GM21381 (cell line): ENCODE data around the gene KCNQ5.

ENCODE experiments used
- ATAC-seq: cut with Tn5 transposase; IDR thresholded peaks from one replicate; pipeline ENCODE4 v1.9.1; 2021; ENCODE audit warnings: mild to moderate bottlenecking, moderate library complexity; ENCODE audit not compliant: unreplicated experiment

The KCNQ5 gene

DNA sequence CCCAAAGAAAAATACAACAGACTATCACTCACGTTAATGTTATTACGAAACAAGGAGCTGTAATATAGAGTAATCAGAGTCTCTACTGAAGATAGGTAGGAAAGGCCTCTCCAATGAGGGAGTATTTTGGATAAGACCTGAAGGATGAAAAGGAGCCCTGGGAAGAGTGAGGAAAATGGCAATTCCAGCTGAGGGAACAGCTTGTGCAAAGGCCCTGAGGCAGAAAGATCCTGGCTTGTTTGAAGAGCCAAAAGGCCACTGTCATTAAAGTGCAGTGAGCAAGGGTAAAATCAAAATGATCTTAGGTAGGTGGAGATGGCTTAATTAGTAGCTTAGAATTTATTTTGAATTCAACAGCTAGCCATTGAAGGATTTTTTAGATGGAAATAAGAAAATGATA lies 464.9 kb downstream of the KCNQ5 start:
- ATAC-seq = no peak

DNA sequence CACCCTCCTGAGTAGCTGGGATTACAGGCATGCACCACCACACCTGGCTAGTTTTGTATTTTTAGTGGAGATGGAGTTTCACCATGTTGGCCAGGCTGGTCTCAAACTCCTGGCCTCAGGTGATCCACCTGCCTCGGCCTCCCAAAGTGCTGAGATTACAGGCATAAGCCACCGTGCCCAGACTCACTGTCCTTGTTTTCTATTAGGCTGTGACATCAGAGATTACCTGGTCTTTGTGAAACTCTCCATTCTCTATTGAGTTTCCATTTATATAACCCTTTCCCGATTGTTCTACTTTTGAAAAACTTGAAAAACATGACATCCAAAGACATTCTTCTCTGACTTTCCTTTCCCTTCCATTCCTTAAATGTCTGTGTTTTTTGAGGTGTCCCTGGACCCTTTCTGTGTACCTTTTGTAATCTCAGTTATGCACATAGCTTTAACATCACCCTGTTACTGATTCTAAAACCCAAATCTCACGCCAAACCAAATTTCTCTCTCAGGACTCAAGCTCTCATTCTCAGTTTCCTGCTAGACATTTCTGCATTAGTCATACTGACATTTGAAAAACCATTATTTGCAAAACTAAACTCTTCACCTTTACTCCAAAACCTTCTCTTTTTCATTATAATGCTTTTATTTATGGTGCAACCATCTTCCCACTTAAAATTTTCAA lies 466.4 kb downstream of the KCNQ5 start:
- peak; percentile 77 for ATAC-seq

DNA sequence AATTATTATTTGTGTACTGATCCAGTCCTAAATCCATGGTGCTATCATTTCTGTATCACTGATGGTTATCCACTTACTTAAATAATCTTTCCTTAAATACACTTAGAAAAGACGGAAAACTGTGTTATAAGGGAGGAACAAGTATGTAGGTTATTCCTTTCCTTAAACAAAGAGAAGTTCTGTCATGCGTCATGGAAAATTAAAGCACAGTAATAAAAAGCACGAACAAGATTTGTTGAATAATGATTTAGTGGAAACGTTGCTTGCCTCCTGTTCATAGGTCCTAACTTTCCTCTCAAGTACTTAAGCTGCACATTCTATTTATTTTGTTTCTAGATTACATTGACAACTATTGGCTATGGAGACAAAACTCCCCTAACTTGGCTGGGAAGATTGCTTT lies 483.1 kb downstream of the KCNQ5 start:
- ATAC-seq = no peak

DNA sequence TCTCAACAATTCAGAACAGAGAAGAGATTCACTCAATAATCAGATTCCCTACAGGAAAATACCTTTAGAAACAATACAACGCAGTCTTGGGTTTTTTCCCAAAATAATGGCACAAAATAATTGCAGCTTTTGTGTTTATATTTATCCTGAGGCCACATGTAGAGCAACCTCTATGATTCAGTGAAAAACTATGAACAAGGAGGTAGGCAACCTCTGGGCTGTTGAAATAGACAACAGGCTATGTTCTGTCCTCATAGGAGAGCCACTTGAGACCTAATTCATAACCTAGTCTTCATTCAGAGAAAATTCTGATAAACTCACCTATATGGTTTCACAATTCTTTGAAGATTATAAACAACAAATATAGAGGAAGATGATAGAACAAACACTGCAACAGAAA lies 485.2 kb downstream of the KCNQ5 start:
- no peak for ATAC-seq

DNA sequence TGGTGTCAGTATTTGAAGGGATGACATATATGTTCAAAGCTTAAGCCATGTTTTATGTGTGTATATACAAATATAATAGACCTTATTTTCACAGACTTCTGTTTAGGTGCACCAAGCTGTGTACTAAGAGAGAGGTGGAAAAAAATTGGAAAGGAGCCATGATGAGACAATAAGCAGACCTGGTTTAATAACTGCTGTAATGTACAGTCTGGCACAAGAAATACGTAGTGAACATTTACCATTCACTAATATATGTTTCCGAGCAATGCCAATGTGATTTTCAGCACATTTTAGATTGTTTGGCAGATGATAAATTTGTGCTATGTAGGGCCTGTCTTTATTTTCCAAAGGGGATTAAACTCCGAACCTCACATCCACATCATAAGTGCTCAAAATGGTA lies 487.1 kb downstream of the KCNQ5 start:
- ATAC-seq = no peak

DNA sequence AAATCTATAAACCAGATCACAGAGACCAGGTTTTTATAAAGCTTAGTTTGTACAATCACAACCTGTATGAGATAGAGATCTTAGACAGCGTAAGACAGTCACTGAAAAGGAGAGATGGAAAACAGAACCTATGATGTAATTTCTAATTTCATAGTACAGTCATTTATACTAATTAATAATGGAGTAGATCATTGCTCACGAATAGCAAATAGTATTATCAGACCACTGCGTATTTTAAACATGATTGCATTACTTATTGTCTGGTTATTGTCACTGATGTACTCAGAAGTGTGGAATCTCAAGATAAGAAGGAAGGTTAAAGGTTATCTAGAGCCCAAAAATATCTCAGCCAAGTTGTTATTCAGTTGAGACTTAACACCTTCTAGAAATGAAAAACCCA lies 487.8 kb downstream of the KCNQ5 start:
- no peak for ATAC-seq

DNA sequence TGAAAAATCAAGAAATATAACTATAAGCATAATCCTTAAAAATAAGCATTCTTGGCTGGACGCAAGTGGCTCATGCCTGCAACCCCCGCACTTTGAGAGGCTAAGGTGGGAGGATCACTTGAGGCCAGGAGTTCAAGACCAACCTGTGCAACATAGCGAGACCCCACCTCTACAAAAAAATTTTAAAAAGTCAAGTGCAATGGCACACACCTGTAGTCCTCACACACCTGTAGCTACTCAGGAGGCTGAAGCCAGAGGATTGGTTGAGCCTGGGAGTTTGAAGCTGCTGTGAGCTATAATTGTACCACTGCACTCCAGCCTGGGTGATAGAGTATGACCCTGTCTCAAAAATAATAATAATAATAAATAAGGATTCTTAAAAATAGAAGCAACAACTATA lies 494.5 kb downstream of the KCNQ5 start:
- no peak for ATAC-seq

DNA sequence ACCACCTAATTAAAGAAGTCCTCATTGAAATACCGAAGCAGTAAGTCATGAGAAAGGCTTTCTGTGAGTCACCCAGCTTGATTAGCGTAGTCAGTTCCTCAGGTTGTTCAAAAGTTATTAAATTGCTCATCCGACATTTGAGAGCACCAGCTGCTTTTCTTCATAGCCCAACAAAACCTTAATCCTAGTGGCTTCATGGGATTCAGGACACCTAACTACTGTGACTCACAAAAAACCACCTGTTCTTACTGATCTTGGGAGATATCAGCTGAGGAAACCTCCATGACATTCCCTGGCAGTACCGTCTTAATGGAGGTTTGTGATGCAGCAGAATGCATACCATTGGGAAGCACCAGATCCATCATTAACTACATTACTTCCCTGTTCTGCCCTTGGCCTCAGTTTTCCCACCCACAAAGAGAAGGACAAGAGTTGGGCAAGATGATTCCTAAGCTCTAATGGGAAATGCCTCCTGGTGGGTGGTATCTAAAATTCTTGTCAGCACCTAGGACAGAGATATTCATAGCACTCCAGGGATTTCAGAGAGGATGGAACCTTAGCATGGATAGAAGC lies 499.6 kb downstream of the KCNQ5 start:
- no peak for ATAC-seq

DNA sequence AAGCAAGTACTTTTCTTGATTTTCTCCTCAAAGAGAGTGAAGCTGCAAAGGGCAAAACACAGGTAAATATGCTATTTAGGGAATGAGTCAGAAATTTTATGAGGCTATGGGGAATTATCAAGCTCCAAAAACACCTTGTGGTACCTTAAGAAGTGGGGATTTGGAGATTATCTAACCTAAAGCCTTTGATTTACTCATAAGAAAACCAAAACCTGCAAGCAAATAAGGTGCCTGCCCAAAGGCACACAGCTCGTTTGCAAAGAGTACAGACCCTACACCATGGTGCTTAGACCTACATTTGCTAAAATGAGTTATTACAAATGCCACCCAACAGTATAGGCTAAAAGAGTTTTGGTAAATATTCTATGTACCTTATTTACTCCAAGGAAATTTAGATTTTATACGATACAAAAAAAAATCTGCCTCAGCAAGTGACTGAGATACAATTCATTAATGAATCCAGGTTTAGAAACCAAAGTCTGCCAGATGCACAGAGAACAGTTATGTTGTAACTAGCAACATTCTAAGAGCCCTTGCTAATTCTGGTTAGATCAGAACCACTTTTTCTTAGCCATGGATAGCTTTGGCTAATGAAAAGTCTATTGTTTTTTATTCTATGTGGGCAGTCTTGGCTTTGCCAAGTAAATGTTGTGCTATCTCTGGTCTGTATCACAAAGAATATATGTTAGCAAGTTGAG lies 501.9 kb downstream of the KCNQ5 start:
- ATAC-seq = peak; percentile 83

DNA sequence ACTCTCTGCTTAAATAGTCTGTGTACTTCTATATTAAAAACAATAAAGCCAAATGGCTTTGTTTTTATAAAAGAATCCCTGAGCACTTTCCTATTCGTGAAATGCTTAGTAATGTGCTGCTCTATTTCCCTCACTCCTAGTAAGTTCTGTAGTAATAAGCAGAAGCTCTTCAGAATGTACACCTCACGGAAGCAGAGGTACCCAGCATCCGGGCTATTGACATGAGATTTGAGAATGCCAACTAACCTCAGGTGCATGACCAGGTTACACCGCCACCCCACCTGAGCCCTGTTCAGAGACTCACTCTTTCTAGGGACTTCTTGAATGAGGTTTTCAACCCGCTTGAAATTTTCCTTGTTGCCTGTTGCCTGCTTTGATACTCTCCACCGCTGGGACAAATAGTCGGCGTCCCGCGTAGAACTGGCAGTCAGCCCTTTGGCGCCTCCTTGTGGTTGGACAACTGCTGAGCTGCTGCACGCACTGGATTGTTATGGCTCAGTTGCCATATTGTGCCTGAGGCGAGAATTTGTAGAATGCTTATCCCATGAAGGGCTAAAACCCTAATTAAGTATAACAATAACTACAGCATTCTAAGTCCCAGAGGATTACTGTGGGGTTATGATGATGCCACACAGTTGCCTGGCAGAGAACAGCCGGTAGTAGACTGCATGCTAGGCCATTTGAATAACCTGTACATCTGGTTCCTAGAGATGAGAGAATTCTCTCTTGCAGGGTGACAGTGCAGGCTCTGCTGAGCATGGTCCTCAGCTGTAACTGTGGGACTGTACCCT lies 508.0 kb downstream of the KCNQ5 start:
- ATAC-seq = peak; percentile 87

DNA sequence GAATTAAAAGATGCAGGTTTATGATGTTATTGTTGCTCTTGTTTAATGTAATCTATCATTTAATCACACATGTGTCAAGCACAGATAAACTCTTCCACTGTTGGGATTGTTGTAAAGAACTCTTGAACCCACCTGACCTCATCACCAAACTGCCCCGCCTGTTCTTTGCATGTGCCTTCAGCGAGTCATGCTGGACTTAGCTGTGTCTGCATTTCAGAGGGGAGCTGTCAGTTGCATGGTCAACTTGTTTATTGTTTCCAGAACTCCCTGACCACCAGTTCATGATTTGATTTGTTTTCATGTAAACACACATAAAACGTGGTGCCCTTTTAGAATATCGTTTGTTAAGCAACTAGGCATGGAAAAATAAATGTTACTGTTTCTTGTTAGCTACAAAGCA lies 509.8 kb downstream of the KCNQ5 start:
- ATAC-seq = no peak

DNA sequence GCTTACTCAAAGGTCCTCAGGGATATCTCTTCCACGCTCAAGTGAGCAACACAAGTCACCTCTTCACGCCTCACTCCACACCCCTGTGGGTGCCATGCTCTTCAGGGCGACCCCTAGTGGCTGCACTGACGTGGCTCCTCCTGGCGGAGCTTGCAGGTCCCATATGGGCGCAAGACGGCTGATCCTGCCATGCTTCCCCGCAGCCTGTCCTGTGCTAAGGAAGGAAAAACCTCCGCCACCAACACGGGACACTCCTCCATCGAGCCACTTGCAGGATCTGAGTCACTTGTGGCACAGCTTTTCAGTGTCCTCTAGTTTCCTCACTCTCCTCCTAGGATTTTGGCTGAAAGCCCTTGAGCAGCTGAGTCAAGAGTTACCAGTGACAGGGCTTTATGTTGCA lies 512.7 kb downstream of the KCNQ5 start:
- no peak for ATAC-seq

DNA sequence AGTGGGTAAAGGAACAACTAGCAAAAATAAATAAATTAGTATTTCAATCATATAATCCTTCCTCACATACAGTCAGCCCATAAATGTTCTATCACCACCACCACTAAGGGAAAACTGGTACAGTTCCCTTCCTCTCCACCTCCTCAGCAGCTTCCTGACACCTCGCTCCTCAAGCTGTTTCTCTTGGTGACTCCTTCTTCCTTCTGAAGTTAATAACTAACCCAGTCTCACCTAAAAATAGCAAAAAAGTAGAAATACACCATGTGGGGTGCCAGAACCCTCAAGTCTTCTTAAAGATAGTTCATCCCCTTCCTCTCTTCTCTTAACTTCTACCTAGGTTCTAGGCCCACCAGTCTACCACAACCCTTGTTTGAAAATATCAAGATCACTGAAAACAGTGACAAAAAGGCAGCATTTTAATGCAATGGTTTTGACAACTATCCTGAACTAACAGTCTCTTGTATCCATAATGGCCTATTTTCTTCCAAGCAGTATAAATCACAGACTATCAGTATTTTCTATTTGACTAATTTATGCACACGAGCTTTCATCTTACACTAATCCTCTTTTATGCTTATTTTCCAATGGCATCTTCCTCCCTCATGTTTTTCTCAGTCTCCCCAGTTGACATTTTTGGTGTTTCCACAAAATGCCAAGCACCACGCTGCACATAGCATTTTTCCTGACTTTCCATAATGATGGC lies 518.0 kb downstream of the KCNQ5 start:
- peak; percentile 68 for ATAC-seq

DNA sequence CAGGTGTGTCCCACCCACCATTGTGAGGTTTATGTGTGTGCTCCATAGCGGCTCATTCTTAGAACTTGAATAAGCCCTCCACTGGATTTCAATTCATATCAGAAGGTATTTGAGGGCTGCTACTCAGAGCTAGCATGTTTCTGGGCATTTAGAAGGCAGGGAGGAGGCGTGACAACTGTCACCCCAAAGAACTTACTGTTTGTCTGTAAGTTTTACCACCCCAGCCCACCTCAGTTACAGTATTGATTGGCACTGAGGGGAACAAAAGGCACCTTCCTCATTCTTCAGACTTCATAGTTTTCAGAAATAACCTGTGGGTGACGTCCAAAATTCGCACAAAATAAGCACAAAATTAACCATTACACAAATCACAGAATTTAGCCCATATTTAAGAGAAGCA lies 521.7 kb downstream of the KCNQ5 start:
- ATAC-seq = no peak

DNA sequence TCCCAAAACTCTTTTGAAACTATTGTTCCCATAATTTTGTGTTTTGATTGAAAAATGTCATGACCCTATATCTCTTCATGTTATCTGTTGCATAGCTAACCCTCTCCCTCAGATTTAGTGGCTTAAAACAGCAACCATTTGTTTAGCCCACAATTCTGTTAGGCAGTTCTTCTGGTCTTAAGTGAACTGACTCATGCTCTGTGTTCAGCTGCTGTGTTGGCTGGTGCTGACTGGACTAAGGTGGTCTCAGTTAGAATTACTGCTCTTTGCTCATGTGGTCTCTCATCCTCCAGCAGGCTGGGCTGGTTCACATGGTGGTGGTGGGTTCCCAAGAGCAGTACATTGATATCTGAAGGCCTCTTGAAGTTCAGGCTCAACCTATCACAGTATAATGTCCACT lies 522.7 kb downstream of the KCNQ5 start:
- ATAC-seq = no peak

DNA sequence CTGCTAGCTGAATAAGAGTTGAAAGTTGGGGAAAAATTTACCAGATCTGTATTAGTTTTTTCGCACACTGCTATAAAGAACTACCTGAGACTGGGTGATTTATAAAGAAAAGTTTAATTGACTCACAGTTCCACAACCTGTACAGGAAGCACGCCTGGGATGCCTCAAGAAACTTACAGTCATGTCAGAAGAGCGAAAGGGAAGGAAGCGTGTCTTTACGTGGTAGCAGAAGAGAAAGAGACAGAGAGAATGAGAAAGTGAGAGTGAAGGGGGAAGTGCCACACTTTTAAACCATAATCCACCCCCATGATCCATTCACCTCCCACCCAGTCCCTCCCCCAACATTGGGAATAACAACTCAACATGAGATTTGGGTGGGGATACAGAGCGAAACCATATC lies 523.8 kb downstream of the KCNQ5 start:
- ATAC-seq = no peak

DNA sequence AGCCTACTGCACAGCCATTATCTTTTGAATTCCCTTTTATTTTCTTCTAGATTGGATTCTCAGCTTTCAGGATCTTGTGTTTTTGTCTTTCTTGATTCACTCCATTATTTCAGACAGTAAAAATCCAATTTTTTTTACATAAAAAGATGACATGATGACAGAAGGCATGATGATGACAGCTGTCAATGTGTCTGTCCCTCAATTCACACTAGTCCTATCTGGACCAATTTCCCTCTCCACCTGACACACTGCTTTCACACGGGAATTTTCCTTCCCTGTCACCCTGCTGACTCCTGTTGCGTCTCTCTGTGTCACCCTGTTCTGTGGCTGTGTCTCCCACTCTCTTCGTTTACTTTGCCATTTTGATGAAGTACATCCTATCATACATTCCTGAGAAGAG lies 529.9 kb downstream of the KCNQ5 start:
- no peak for ATAC-seq

DNA sequence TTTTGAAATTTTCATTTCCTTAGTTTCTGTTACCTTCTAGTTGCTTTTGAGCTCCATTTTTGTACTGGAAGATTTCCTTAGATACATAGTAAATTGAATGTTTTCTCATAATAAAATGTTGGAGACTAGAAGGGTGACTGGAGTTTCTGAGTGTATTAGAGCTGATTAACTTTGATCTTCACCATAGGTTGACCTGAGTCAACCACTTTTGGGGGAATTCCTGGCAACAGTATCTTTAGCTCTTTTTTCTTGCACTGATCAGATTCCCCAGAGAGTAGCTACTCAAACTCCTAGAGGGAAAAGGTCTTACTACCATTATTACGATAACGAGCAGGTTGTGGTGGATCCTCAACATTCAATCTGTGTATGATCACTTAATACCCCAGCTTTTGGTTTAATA lies 530.7 kb downstream of the KCNQ5 start:
- ATAC-seq = no peak

DNA sequence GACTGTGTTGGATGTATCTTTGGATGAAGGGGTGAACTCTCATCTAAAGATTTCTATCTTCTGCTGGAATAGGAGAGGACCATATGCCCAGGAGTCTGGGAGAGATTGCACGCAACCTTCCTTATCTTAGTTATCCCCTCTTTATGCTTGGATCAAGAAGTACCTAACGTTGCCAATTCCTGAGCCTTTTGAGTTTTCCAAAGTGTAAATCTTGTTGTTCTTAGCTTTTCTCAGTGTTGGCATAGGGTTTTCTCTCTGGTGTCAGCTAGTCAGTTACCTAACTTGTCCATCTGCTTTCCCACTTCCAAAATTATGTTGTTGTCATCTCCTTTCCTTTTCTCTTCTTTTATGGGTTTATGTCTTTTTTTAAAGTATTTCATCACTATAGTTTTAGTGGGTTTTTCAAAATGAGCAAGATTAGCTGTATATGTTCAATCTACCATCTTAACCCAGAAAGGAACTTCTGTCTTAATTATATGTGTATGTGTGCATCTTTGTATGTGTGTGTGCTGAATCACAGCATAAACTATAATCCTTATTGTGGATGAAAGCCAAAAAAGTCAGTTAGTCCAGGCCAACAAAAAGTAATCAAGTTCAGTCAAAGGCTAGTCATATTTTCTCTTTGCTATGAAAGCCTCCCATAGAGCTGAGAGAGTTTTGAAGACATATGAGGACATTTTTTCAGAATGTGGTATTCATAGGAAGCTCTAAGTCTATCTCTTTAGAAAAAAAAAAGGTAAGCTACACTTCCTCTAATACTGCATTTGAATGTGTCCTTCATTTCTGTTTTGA lies 531.3 kb downstream of the KCNQ5 start:
- ATAC-seq = no peak
